OCI-LY1 (cell line): ENCODE results near the gene NOX3.

ENCODE experiments used
- H2AFZ ChIP-seq: fragments of 200-600 bp; sonication (generic), shearing (Covaris generic); 2 replicates; pipeline ENCODE4 v1.6.0; 2014; ENCODE audit warnings: antibody characterized with exemption, mild to moderate bottlenecking, low read length
- H3F3A ChIP-seq: fragments of 200-600 bp; sonication (generic), shearing (Covaris generic); 2 replicates; pipeline ENCODE4 v1.6.0; 2014; ENCODE audit warnings: mild to moderate bottlenecking, antibody characterized with exemption, low read length, moderate library complexity; ENCODE audit not compliant: insufficient read depth
- H3K27ac ChIP-seq: fragments of 200-600 bp; sonication (generic); 2 replicates; pipeline ENCODE4 v1.5.1; 2014; ENCODE audit warnings: low read length, mixed run types, mild to moderate bottlenecking, low read depth; ENCODE audit not compliant: poor library complexity, severe bottlenecking
- H3K27me3 ChIP-seq: fragments of 200-600 bp; sonication (generic); 2 replicates; pipeline ENCODE4 v1.6.0; 2014; ENCODE audit warnings: antibody characterized with exemption, mild to moderate bottlenecking, low read length, moderate library complexity; ENCODE audit not compliant: insufficient read depth
- H3K36me3 ChIP-seq: fragments of 200-600 bp; sonication (generic); 2 replicates; pipeline ENCODE4 v1.6.1; 2014; ENCODE audit warnings: mild to moderate bottlenecking, antibody characterized with exemption, low read length, moderate library complexity, mixed read lengths; ENCODE audit not compliant: insufficient read depth
- H3K4me1 ChIP-seq: fragments of 200-600 bp; sonication (generic); 2 replicates; pipeline ENCODE4 v1.5.1; 2014; ENCODE audit warnings: mild to moderate bottlenecking, low read length, moderate library complexity; ENCODE audit not compliant: insufficient read depth, severe bottlenecking
- H3K4me2 ChIP-seq: fragments of 200-600 bp; sonication (generic), shearing (Covaris generic); 2 replicates; pipeline ENCODE4 v1.6.1; 2014; ENCODE audit warnings: low read length
- H3K4me3 ChIP-seq: fragments of 200-600 bp; sonication (generic); 2 replicates; pipeline ENCODE4 v1.5.1; 2014; ENCODE audit warnings: low read length, low read depth, mild to moderate bottlenecking, mixed read lengths; ENCODE audit not compliant: poor library complexity, severe bottlenecking
- H3K79me2 ChIP-seq: fragments of 200-600 bp; shearing (Covaris generic); 2 replicates; pipeline ENCODE4 v1.6.1; 2016; ENCODE audit warnings: mixed run types, low read length, mixed read lengths; ENCODE audit not compliant: insufficient read depth
- H3K9ac ChIP-seq: fragments of 200-600 bp; sonication (generic), shearing (Covaris generic); 2 replicates; pipeline ENCODE4 v1.6.1; 2014; ENCODE audit warnings: mild to moderate bottlenecking, low read length, mixed read lengths
- H3K9me2 ChIP-seq: fragments of 200-600 bp; sonication (generic), shearing (Covaris generic); 2 replicates; pipeline ENCODE4 v1.6.1; 2014; ENCODE audit warnings: low read depth, mild to moderate bottlenecking, low read length, mixed read lengths
- H3K9me3 ChIP-seq: fragments of 200-600 bp; shearing (Covaris generic); 2 replicates; pipeline ENCODE4 v1.6.1; 2014; ENCODE audit warnings: low read length, mixed read lengths
- H4K20me1 ChIP-seq: fragments of 200-600 bp; sonication (generic), shearing (Covaris generic); 2 replicates; pipeline ENCODE4 v1.6.0; 2016; ENCODE audit warnings: mild to moderate bottlenecking, low read length; ENCODE audit not compliant: insufficient read depth
- EZH2 ChIP-seq: fragments of 200-600 bp; sonication (generic), shearing (Covaris generic); IDR thresholded peaks from 2 replicates; pipeline ENCODE4 v1.8.0; 2017; ENCODE audit warnings: borderline replicate concordance, mixed run types, mild to moderate bottlenecking, antibody characterized with exemption, low read length, moderate library complexity, mixed read lengths
- TF ChIP-seq, protein P1 (sequence below): fragments of 200-600 bp; sonication (generic), shearing (Covaris generic); IDR thresholded peaks from 2 replicates; pipeline ENCODE4 v1.5.1; 2017; ENCODE audit warnings: mild to moderate bottlenecking, antibody characterized with exemption, low read length, moderate library complexity, mixed read lengths

Gene NOX3

DNA sequence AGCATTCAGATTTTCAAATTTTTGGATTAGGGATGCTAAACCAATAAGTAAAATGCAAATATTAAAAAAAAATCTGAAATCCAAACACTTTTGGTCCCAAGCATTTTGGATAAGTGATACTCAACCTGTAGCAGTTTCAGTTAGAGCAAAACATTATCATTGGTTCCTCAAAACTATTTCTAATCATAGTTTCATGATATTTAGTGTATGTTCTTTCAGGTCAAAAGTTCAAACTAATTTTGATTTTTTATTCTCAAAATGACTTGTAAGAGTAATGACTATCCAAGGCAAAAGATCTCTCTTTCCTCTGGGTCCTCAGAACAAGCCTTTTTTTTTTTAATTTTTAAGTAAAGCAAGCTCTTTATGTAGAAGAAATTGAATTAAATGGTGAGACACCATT is 77.4 kb downstream of the NOX3 start:
- no peak overlapping the region for H3K4me3 ChIP-seq
- no peak overlapping the region for H3K4me2 ChIP-seq
- H3K4me1 ChIP-seq: peaks cover 18% of the 10 kb centered on the region
- H2AFZ ChIP-seq: no peak overlapping the region
- H4K20me1 ChIP-seq: no peaks in the 10 kb centered on the region
- no peaks in the 10 kb centered on the region for H3K36me3 ChIP-seq
- no peaks in the 10 kb centered on the region for H3F3A ChIP-seq
- no peaks in the 10 kb centered on the region for H3K9me2 ChIP-seq
- H3K79me2 ChIP-seq: no peaks in the 10 kb centered on the region
- no peaks in the 10 kb centered on the region for H3K9me3 ChIP-seq
- TF ChIP-seq, protein P1, sequence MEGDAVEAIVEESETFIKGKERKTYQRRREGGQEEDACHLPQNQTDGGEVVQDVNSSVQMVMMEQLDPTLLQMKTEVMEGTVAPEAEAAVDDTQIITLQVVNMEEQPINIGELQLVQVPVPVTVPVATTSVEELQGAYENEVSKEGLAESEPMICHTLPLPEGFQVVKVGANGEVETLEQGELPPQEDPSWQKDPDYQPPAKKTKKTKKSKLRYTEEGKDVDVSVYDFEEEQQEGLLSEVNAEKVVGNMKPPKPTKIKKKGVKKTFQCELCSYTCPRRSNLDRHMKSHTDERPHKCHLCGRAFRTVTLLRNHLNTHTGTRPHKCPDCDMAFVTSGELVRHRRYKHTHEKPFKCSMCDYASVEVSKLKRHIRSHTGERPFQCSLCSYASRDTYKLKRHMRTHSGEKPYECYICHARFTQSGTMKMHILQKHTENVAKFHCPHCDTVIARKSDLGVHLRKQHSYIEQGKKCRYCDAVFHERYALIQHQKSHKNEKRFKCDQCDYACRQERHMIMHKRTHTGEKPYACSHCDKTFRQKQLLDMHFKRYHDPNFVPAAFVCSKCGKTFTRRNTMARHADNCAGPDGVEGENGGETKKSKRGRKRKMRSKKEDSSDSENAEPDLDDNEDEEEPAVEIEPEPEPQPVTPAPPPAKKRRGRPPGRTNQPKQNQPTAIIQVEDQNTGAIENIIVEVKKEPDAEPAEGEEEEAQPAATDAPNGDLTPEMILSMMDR: no peak
- no peak for TF ChIP-seq EZH2
- no peaks in the 10 kb centered on the region for H3K27me3 ChIP-seq
- H3K9ac ChIP-seq: no peak overlapping the region
- H3K27ac ChIP-seq: no peak overlapping the region

DNA sequence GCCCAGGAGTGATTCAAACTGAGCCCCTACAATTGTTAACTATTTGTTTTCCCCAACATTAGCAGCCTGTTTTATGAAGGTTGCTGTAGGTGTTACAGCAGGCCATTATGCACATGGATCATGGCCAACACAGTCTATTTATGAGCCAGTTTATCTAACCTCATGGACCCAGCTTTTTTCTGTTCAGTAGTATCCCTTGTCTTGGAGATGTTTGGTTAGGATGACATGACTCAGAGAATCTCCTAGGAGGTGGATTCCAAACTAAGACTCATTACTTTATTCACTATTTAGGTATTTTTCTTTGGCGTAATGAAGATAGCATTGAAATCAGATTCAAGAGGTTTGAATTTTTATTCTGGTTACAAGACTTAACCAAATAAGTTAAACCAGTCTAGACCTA is 78.6 kb downstream of the NOX3 start:
- Histone ChIP-seq H3K4me2 (no peak overlapping the region), H2AFZ (no peak overlapping the region), H3K9me3 (no peaks in the 10 kb centered on the region), H3F3A (no peaks in the 10 kb centered on the region), H3K79me2 (no peaks in the 10 kb centered on the region), H3K4me1 (peaks cover 15% of the 10 kb centered on the region), H3K9me2 (no peaks in the 10 kb centered on the region), H3K9ac (no peak overlapping the region), H3K36me3 (no peaks in the 10 kb centered on the region), H3K4me3 (no peak overlapping the region), H3K27ac (no peak overlapping the region), H4K20me1 (no peaks in the 10 kb centered on the region), H3K27me3 (no peaks in the 10 kb centered on the region)
- TF ChIP-seq, protein P1: no peak
- no peak for TF ChIP-seq EZH2

DNA sequence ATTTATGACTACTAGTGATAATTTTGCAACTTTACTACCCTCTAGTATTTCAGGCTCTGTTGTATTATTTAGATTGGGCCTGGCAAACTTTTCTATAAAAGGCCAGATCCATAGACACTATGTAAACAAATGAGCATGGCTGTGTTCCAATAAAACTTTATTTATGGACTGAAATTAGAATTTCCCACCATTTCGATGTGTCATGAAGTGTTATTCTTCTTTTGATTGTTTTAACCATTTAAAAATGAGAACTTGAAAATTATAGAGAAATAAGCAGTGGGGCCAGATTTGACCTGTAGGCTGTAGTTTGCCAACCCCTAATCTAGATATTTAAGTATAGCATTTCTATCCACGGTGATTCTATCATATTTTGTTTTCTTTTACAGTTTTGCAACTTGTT is 79.8 kb downstream of the NOX3 start:
- Histone ChIP-seq H3K27me3 (no peaks in the 10 kb centered on the region), H3K4me2 (no peak overlapping the region), H3K36me3 (no peaks in the 10 kb centered on the region), H3K4me3 (no peak overlapping the region), H3F3A (no peaks in the 10 kb centered on the region), H4K20me1 (no peaks in the 10 kb centered on the region), H3K27ac (no peak overlapping the region), H3K79me2 (no peaks in the 10 kb centered on the region), H3K9ac (no peak overlapping the region), H2AFZ (0 out of 2 replicates have a peak overlapping the region, but pooled peaks have one; percentile 63), H3K9me3 (no peaks in the 10 kb centered on the region), H3K9me2 (no peaks in the 10 kb centered on the region), H3K4me1 (peaks cover 3% of the 10 kb centered on the region)
- TF ChIP-seq, protein P1: no peak
- TF ChIP-seq EZH2: no peak
